ENCODE measurements around the gene MUC13. TPM values are rescaled to one million over a fixed set of nuclear protein-coding genes. Genes with fewer than 3 reads are reported as not detected.

Gene MUC13
- total RNA-seq, 1 donor from 2014 or later = not detected

GRCh38 chr3:124904835-124905492, 29.6 kb downstream of the MUC13 start:
- Mint-ChIP-seq H3K36me3 (ENCODE audit: low read depth) (no peaks in the 10 kb centered on the region), H3K4me3 (ENCODE audit: unreplicated experiment) (no peak overlapping the region), H3K27ac (ENCODE audit: unreplicated experiment) (no peak overlapping the region), H3K9me3 (ENCODE audit: low read depth) (no peaks in the 10 kb centered on the region), H3K4me1 (ENCODE audit: low read depth) (peaks cover 9% of the 10 kb centered on the region), H3K27me3 (ENCODE audit: low read depth) (peaks cover 4% of the 10 kb centered on the region)
- no peak for DNase-seq (ENCODE audit: low spot score)
- no peak for TF ChIP-seq CTCF (IDR thresholded peaks at IDR 0.05)

- Mint-ChIP-seq H3K4me3 (ENCODE audit: unreplicated experiment) (no peak overlapping the region), H3K4me1 (ENCODE audit: low read depth) (peaks cover 9% of the 10 kb centered on the region), H3K27ac (ENCODE audit: unreplicated experiment) (no peak overlapping the region), H3K27me3 (ENCODE audit: low read depth) (peaks cover 4% of the 10 kb centered on the region), H3K36me3 (ENCODE audit: low read depth) (no peaks in the 10 kb centered on the region), H3K9me3 (ENCODE audit: low read depth) (no peaks in the 10 kb centered on the region)
- DNase-seq (ENCODE audit: low spot score) = no peak
- no peak for TF ChIP-seq CTCF (IDR thresholded peaks at IDR 0.05)
These were observed 30.4 kb downstream of the MUC13 start for GRCh38 chr3:124903896-124904834.

- DNase-seq (ENCODE audit: low spot score) = no peak
- Mint-ChIP-seq H3K27me3 (ENCODE audit: low read depth) (no peaks in the 10 kb centered on the region), H3K4me1 (ENCODE audit: low read depth) (peaks cover 9% of the 10 kb centered on the region), H3K9me3 (ENCODE audit: low read depth) (no peaks in the 10 kb centered on the region), H3K36me3 (ENCODE audit: low read depth) (no peaks in the 10 kb centered on the region), H3K27ac (ENCODE audit: unreplicated experiment) (no peak overlapping the region), H3K4me3 (ENCODE audit: unreplicated experiment) (no peak overlapping the region)
- no peak for TF ChIP-seq CTCF (IDR thresholded peaks at IDR 0.05)
These were observed 37.6 kb downstream of the MUC13 start for GRCh38 chr3:124896824-124897526.

GRCh38 chr3:124895756-124896155, 38.8 kb downstream of the MUC13 start:
- H3K27me3 Mint-ChIP-seq (ENCODE audit: low read depth) = no peaks in the 10 kb centered on the region
- no peaks in the 10 kb centered on the region for H3K36me3 Mint-ChIP-seq (ENCODE audit: low read depth)
- no peak overlapping the region for H3K4me3 Mint-ChIP-seq (ENCODE audit: unreplicated experiment)
- H3K9me3 Mint-ChIP-seq (ENCODE audit: low read depth) = no peaks in the 10 kb centered on the region
- no peak for TF ChIP-seq CTCF (IDR thresholded peaks at IDR 0.05)
- no peak overlapping the region for H3K27ac Mint-ChIP-seq (ENCODE audit: unreplicated experiment)
- H3K4me1 Mint-ChIP-seq (ENCODE audit: low read depth) = peaks cover 6% of the 10 kb centered on the region
- no peak for DNase-seq (ENCODE audit: low spot score)

- no peaks in the 10 kb centered on the region for H3K9me3 Mint-ChIP-seq (ENCODE audit: low read depth)
- no peak for TF ChIP-seq CTCF (IDR thresholded peaks at IDR 0.05)
- H3K4me3 Mint-ChIP-seq (ENCODE audit: unreplicated experiment) = no peak overlapping the region
- H3K27me3 Mint-ChIP-seq (ENCODE audit: low read depth) = no peaks in the 10 kb centered on the region
- no peak for DNase-seq (ENCODE audit: low spot score)
- H3K36me3 Mint-ChIP-seq (ENCODE audit: low read depth) = no peaks in the 10 kb centered on the region
- H3K27ac Mint-ChIP-seq (ENCODE audit: unreplicated experiment) = no peak overlapping the region
- H3K4me1 Mint-ChIP-seq (ENCODE audit: low read depth) = peaks cover 4% of the 10 kb centered on the region
These were observed 41.0 kb downstream of the MUC13 start for GRCh38 chr3:124893526-124893925.
